WI38 (cell line): Measurements from ENCODE around the gene INPP5F.

ENCODE experiments used
- H3K4me3 ChIP-seq: 2 replicates; pipeline ENCODE4 v1.5.1; 2011; ENCODE audit warnings: low read depth, mild to moderate bottlenecking, control low read depth, low read length
- CTCF ChIP-seq: IDR thresholded peaks from 2 replicates; pipeline ENCODE4 v1.5.1; 2012; ENCODE audit warnings: low read depth, mild to moderate bottlenecking, control low read depth, low read length

Gene INPP5F

GRCh38 chr10:119737823-119738222 lies 12.0 kb downstream of the INPP5F start:
- peak overlapping the region; percentile 29 for H3K4me3 ChIP-seq
- TF ChIP-seq CTCF = no peak

- no peak overlapping the region for H3K4me3 ChIP-seq
- no peak for TF ChIP-seq CTCF
These were observed 13.1 kb downstream of the INPP5F start for GRCh38 chr10:119738962-119739361.

- H3K4me3 ChIP-seq = no peak overlapping the region
- TF ChIP-seq CTCF = no peak
These were observed 14.2 kb downstream of the INPP5F start for GRCh38 chr10:119740096-119740495.

- H3K4me3 ChIP-seq = no peak overlapping the region
- TF ChIP-seq CTCF = no peak
These were observed 17.2 kb downstream of the INPP5F start for GRCh38 chr10:119742947-119743648.

GRCh38 chr10:119747940-119748339 lies 22.1 kb downstream of the INPP5F start:
- H3K4me3 ChIP-seq = no peak overlapping the region
- no peak for TF ChIP-seq CTCF

- H3K4me3 ChIP-seq = no peak overlapping the region
- no peak for TF ChIP-seq CTCF
These were observed 23.0 kb downstream of the INPP5F start for GRCh38 chr10:119748871-119749270.

- no peak overlapping the region for H3K4me3 ChIP-seq
- TF ChIP-seq CTCF = no peak
These were observed 23.6 kb downstream of the INPP5F start for GRCh38 chr10:119749455-119749854.
